ENCODE measurements around the gene BCR. TPM values are rescaled to one million over a fixed set of nuclear protein-coding genes. Genes with fewer than 3 reads are reported as not detected.

Gene BCR
- total RNA-seq, 1 experiment from 2014 or later, result 77.0 TPM

DNA sequence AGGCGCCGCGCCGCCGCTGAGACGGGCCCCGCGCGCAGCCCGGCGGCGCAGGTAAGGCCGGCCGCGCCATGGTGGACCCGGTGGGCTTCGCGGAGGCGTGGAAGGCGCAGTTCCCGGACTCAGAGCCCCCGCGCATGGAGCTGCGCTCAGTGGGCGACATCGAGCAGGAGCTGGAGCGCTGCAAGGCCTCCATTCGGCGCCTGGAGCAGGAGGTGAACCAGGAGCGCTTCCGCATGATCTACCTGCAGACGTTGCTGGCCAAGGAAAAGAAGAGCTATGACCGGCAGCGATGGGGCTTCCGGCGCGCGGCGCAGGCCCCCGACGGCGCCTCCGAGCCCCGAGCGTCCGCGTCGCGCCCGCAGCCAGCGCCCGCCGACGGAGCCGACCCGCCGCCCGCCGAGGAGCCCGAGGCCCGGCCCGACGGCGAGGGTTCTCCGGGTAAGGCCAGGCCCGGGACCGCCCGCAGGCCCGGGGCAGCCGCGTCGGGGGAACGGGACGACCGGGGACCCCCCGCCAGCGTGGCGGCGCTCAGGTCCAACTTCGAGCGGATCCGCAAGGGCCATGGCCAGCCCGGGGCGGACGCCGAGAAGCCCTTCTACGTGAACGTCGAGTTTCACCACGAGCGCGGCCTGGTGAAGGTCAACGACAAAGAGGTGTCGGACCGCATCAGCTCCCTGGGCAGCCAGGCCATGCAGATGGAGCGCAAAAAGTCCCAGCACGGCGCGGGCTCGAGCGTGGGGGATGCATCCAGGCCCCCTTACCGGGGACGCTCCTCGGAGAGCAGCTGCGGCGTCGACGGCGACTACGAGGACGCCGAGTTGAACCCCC is 798 bp downstream of the BCR start:
- Histone ChIP-seq H3K14ac (ENCODE audit: insufficient read depth, low read length) (peak overlapping the region; percentile 92), H2BK12ac (ENCODE audit: insufficient read length, low read depth, low read length) (no peak overlapping the region), H3K27me3 (ENCODE audit: insufficient read depth, low read length) (no peaks in the 10 kb centered on the region; the same call in 1 of the 2 replicates), H3K4me1 (ENCODE audit: insufficient read depth, low read length) (peaks cover 4% of the 10 kb centered on the region; the same call in 1 of the 2 replicates), H3K56ac (ENCODE audit: insufficient read length, low read depth, low read length) (no peak overlapping the region), H2AK5ac (ENCODE audit: insufficient read length, low read length) (no peak overlapping the region), H2BK5ac (ENCODE audit: insufficient read length, low read length) (no peak overlapping the region), H3K4ac (ENCODE audit: low read depth, low read length) (no peak overlapping the region), H3K23ac (ENCODE audit: insufficient read length, low read depth, low read length) (no peak overlapping the region), H3K9me3 (ENCODE audit: control insufficient read depth, low read depth, low read length) (peaks cover 13% of the 10 kb centered on the region), H3K9ac (ENCODE audit: extremely low read depth, insufficient read length, low read length) (peak overlapping the region; percentile 67), H2BK120ac (ENCODE audit: low read depth, low read length, poor library complexity, severe bottlenecking) (no peak overlapping the region), H2AFZ (ENCODE audit: low read length) (no peak overlapping the region), H3K79me1 (ENCODE audit: insufficient read depth, low read depth, low read length, poor library complexity, severe bottlenecking) (no peaks in the 10 kb centered on the region), H4K20me1 (ENCODE audit: control insufficient read depth, insufficient read depth, insufficient read length) (peaks cover 4% of the 10 kb centered on the region), H3K27ac (ENCODE audit: insufficient read length, low read depth, low read length) (no peak overlapping the region), H4K5ac (ENCODE audit: insufficient read length, low read depth, low read length) (no peak overlapping the region), H3T11ph (ENCODE audit: low read length) (no peak overlapping the region), H3K23me2 (ENCODE audit: insufficient read length, low read depth, low read length, poor library complexity, severe bottlenecking) (peaks cover 21% of the 10 kb centered on the region), H4K8ac (replicated peaks; ENCODE audit: insufficient read length, low read depth, low read length) (no peak overlapping the region), H3K18ac (ENCODE audit: insufficient read length, low read depth, low read length) (peak overlapping the region; percentile 77), H4K91ac (ENCODE audit: insufficient read length, low read depth, low read length) (no peak overlapping the region), H3K79me2 (ENCODE audit: insufficient read depth, low read length) (peaks cover 37% of the 10 kb centered on the region; the same call in 1 of the 2 replicates), H2BK15ac (ENCODE audit: low read depth, low read length) (no peak overlapping the region; the same call in 1 of the 2 replicates), H2BK20ac (ENCODE audit: low read depth, low read length, poor library complexity, severe bottlenecking) (no peak overlapping the region), H3K4me2 (ENCODE audit: insufficient read depth, insufficient read length, low read length) (peak overlapping the region; percentile 90)
- no peak overlapping the region for H3K27ac Mint-ChIP-seq
- peak overlapping the region; percentile 79 to 88 for H3K4me3 Mint-ChIP-seq
- WGBS (ENCODE audit: extremely low coverage, insufficient read length, low lambda C conversion rate), result no CpG with 5 or more reads among the region's 112 CpGs
- DNase-seq, result no peak
- H3K9me3 Mint-ChIP-seq, result peaks cover 12 to 13% of the 10 kb centered on the region in 2 experiments
- peaks cover 26 to 38% (median 33%) of the 10 kb centered on the region in 3 experiments for H3K36me3 Mint-ChIP-seq (ENCODE audit: insufficient read depth in 1 of 3, low read depth in 3 of 3)
- H3K4me1 Mint-ChIP-seq, result peaks cover 46 to 56% of the 10 kb centered on the region in 2 experiments
- peaks cover 18% of the 10 kb centered on the region for H3K27me3 Mint-ChIP-seq (ENCODE audit: low read depth)
- TF ChIP-seq, protein P1, sequence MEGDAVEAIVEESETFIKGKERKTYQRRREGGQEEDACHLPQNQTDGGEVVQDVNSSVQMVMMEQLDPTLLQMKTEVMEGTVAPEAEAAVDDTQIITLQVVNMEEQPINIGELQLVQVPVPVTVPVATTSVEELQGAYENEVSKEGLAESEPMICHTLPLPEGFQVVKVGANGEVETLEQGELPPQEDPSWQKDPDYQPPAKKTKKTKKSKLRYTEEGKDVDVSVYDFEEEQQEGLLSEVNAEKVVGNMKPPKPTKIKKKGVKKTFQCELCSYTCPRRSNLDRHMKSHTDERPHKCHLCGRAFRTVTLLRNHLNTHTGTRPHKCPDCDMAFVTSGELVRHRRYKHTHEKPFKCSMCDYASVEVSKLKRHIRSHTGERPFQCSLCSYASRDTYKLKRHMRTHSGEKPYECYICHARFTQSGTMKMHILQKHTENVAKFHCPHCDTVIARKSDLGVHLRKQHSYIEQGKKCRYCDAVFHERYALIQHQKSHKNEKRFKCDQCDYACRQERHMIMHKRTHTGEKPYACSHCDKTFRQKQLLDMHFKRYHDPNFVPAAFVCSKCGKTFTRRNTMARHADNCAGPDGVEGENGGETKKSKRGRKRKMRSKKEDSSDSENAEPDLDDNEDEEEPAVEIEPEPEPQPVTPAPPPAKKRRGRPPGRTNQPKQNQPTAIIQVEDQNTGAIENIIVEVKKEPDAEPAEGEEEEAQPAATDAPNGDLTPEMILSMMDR (conservative IDR thresholded peaks at IDR 0.05), result no peak
